Left ventricle myocardium inferior (tissue), 1 donor: Measurements from ENCODE around the gene AASDHPPT. TPM values are rescaled to one million over a fixed set of nuclear protein-coding genes. Genes with fewer than 3 reads are reported as not detected.

Source experiments
- DNase-seq: peaks from one replicate; pipeline ENCODE4 v3.0.0-alpha.2; 2020
- H3K27ac ChIP-seq: fragments of 200-600 bp; replicated peaks from 2 replicates; pipeline ENCODE4 v1.8.0; 2021
- H3K27me3 ChIP-seq: fragments of 200-600 bp; 2 replicates; pipeline ENCODE4 v1.8.0; 2021; ENCODE audit warnings: low read depth
- H3K36me3 ChIP-seq: fragments of 200-600 bp; 2 replicates; pipeline ENCODE4 v1.8.0; 2021
- H3K4me1 ChIP-seq: fragments of 200-600 bp; 2 replicates; pipeline ENCODE4 v1.8.0; 2021
- H3K4me3 ChIP-seq: fragments of 200-600 bp; 2 replicates; pipeline ENCODE4 v1.8.0; 2021; ENCODE audit warnings: mild to moderate bottlenecking, moderate library complexity
- H3K9me3 ChIP-seq: fragments of 200-600 bp; replicated peaks from 2 replicates; pipeline ENCODE4 v1.8.0; 2021
- CTCF ChIP-seq: fragments of 200-600 bp; IDR thresholded peaks from 2 replicates; pipeline ENCODE4 v1.8.0; 2021; ENCODE audit warnings: antibody characterized with exemption, mild to moderate bottlenecking, borderline replicate concordance
- intact Hi-C: fragments of 100-400 bp; cut with micrococcal nuclease; formaldehyde crosslinking; loops from one replicate; pipeline ENCODE4 v1.11.0; 2022
- total RNA-seq: library from RNA; stranded (reverse); fragmentation: NEBNext Ultra II Directional; extraction: Animal tissue kit (Norgen Biotek cat#: 25700); gene quantifications from one replicate; pipeline ENCODE4 v1.2.1, GENCODE V29; 2021
- donor health status: DM: no; HTN: yes; CAD: no; lungs with severe emphysema.

AASDHPPT gene
- total RNA-seq, 1 donor from 2014 or later: 31.1 TPM

GRCh38 chr11:106128740-106129139 lies 51.3 kb downstream of the AASDHPPT start:
- peaks cover 8% of the 10 kb centered on the region for H3K27me3 ChIP-seq
- H3K4me1 ChIP-seq: no peaks in the 10 kb centered on the region
- no peak for DNase-seq
- no peaks in the 10 kb centered on the region for H3K9me3 ChIP-seq
- H3K27ac ChIP-seq: no peak overlapping the region
- H3K4me3 ChIP-seq: no peak overlapping the region
- no peaks in the 10 kb centered on the region for H3K36me3 ChIP-seq
- no peak for TF ChIP-seq CTCF
- intact Hi-C loops: no loop called here

- Histone ChIP-seq H3K4me3 (no peak overlapping the region), H3K27ac (no peak overlapping the region), H3K27me3 (peaks cover 8% of the 10 kb centered on the region), H3K9me3 (no peaks in the 10 kb centered on the region), H3K36me3 (no peaks in the 10 kb centered on the region), H3K4me1 (no peaks in the 10 kb centered on the region)
- no peak for DNase-seq
- no peak for TF ChIP-seq CTCF
- intact Hi-C loops: no loop called here
Observed at GRCh38 chr11:106131998-106132397, 54.5 kb downstream of the AASDHPPT start.

DNA sequence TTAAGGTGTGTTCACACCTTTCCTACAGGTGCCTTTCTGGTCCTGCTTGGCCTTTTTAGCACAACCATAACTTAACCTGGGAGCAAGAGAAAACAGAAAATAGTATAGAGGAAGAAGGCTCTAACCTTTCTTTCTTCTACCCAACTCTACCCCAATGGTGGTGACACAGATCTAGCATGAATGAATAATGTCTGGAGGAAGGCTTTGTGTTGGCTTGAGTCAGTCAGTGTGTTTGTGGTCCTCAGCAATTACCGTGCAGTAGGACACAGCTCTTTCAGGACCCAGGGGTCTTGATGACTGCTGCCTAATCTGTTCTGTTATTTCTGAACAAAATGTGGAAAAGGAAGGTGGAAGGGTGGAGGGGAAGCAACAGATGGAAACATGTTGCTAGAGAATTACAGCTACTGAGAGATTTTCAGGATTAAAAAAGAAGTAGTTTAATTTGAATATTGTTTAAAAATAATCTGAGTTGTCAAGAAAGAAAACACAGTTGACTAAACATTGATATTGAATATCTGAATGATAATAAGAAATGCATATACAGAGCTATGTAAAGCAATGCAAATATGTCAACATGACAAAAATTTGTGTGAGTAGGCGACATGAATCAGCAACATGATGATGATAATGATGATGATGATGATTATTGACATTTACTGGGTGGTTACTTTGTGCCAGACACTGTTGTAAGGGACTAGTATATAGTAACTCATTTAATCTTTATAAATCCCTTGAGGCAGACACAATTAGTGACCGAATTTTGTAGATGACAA lies 55.3 kb downstream of the AASDHPPT start:
- intact Hi-C loops: no loop called here
- Histone ChIP-seq H3K4me3 (no peak overlapping the region), H3K27me3 (peaks cover 8% of the 10 kb centered on the region), H3K9me3 (no peaks in the 10 kb centered on the region), H3K27ac (no peak overlapping the region), H3K4me1 (no peaks in the 10 kb centered on the region), H3K36me3 (no peaks in the 10 kb centered on the region)
- TF ChIP-seq CTCF: no peak
- no peak for DNase-seq

- Histone ChIP-seq H3K4me3 (no peak overlapping the region), H3K27me3 (peaks cover 8% of the 10 kb centered on the region), H3K27ac (no peak overlapping the region), H3K36me3 (no peaks in the 10 kb centered on the region), H3K9me3 (no peaks in the 10 kb centered on the region), H3K4me1 (no peaks in the 10 kb centered on the region)
- no peak for DNase-seq
- peak; percentile 6 for TF ChIP-seq CTCF
- intact Hi-C loops: no loop called here
Observed at GRCh38 chr11:106133529-106133928, 56.1 kb downstream of the AASDHPPT start.

DNA sequence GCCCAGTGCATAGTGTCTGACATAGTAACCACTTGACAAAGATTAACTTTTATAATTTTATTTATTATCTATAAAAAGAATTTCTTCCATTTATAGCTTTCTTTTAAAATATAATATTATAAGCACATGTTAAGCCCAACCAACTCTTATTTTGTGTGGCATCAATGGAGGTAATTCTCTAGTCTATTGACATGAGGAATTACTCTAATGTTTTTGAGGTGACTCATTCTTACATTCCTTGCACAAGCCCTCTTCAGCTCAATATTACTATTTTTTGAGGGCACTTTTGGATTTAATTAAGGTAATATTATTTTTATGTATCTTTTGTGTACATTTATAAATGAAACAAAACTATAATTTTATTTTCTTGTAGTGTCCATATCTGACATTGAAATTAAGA lies 59.6 kb downstream of the AASDHPPT start:
- intact Hi-C loops: no loop called here
- Histone ChIP-seq H3K9me3 (no peaks in the 10 kb centered on the region), H3K4me1 (no peaks in the 10 kb centered on the region), H3K27me3 (no peaks in the 10 kb centered on the region), H3K36me3 (no peaks in the 10 kb centered on the region), H3K27ac (no peak overlapping the region), H3K4me3 (no peak overlapping the region)
- no peak for TF ChIP-seq CTCF
- DNase-seq: no peak
